NCI-H748 (cell line): ENCODE measurements around the gene FRMD4B.
"Not testable (repeated sequence)": the region's sequence is repeated elsewhere in the genome, so short reads cannot be mapped to it uniquely, and the experiment has no call there.

Experiments used
- DNase-seq: peaks from one replicate; lab custom pipeline; 2025; ENCODE audit not compliant: unreplicated experiment; lab: John Stamatoyannopoulos, UW

Gene FRMD4B

GRCh38 chr3:69292185-69292584 lies 93.7 kb downstream of the FRMD4B start:
- DNase-seq: no peak

GRCh38 chr3:69290430-69290829 lies 95.5 kb downstream of the FRMD4B start:
- no peak for DNase-seq

- DNase-seq: no peak
These were observed 95.9 kb downstream of the FRMD4B start for GRCh38 chr3:69290006-69290405.

GRCh38 chr3:69288161-69288895 lies 97.6 kb downstream of the FRMD4B start:
- DNase-seq: peak; percentile 77

- no peak for DNase-seq
These were observed 101.8 kb downstream of the FRMD4B start for GRCh38 chr3:69283913-69284611.

- DNase-seq: no peak
These were observed 102.4 kb downstream of the FRMD4B start for GRCh38 chr3:69283496-69283895.

GRCh38 chr3:69282181-69282580 lies 103.7 kb downstream of the FRMD4B start:
- no peak for DNase-seq

GRCh38 chr3:69277403-69277802 lies 108.5 kb downstream of the FRMD4B start:
- not testable (repeated sequence) for DNase-seq

GRCh38 chr3:69276884-69277283 lies 109.0 kb downstream of the FRMD4B start:
- DNase-seq: no peak

- DNase-seq: not testable (repeated sequence)
These were observed 109.7 kb downstream of the FRMD4B start for GRCh38 chr3:69276191-69276590.

- no peak for DNase-seq
These were observed 112.0 kb downstream of the FRMD4B start for GRCh38 chr3:69273896-69274295.

- no peak for DNase-seq
These were observed 113.3 kb downstream of the FRMD4B start for GRCh38 chr3:69272556-69272955.

- no peak for DNase-seq
These were observed 114.8 kb downstream of the FRMD4B start for GRCh38 chr3:69271098-69271497.

GRCh38 chr3:69266585-69266984 lies 119.3 kb downstream of the FRMD4B start:
- DNase-seq: no peak

GRCh38 chr3:69266071-69266470 lies 119.8 kb downstream of the FRMD4B start:
- DNase-seq: not testable (repeated sequence)

- not testable (repeated sequence) for DNase-seq
These were observed 125.0 kb downstream of the FRMD4B start for GRCh38 chr3:69260843-69261405.

GRCh38 chr3:69260216-69260787 lies 125.6 kb downstream of the FRMD4B start:
- no peak for DNase-seq

GRCh38 chr3:69259125-69259524 lies 126.8 kb downstream of the FRMD4B start:
- no peak for DNase-seq

- DNase-seq: peak; percentile 6
These were observed 130.0 kb downstream of the FRMD4B start for GRCh38 chr3:69255928-69256327.

GRCh38 chr3:69254351-69254750 lies 131.5 kb downstream of the FRMD4B start:
- DNase-seq: no peak

GRCh38 chr3:69252631-69253030 lies 133.3 kb downstream of the FRMD4B start:
- DNase-seq: peak; percentile 11

- no peak for DNase-seq
These were observed 133.7 kb downstream of the FRMD4B start for GRCh38 chr3:69252141-69252540.
